ENCODE data around the gene AGBL5. TPM values are rescaled to one million over a fixed set of nuclear protein-coding genes. Genes with fewer than 3 reads are reported as not detected.

AGBL5 gene
- total RNA-seq, 1 donor from 2014 or later = 14.0 TPM

- intact Hi-C loops (cut with DNase I) = loop anchor here (10.0 kb wide), 1 partner anchor 124 kb away; no protein-coding TSS in a partner anchor
- TF ChIP-seq CTCF (IDR thresholded peaks at IDR 0.05) = no peak
Measured at GRCh38 chr2:27088634-27089033, 37.2 kb downstream of the AGBL5 start.

GRCh38 chr2:27089111-27089954 lies 37.9 kb downstream of the AGBL5 start:
- intact Hi-C loops (cut with DNase I) = loop anchor here (10.0 kb wide), 1 partner anchor 125 kb away; no protein-coding TSS in a partner anchor
- Histone ChIP-seq H3K4me1 (peaks cover 17% of the 10 kb centered on the region), H3K4me3 (no peak overlapping the region), H3K36me3 (no peaks in the 10 kb centered on the region), H3K9me3 (no peaks in the 10 kb centered on the region), H3K27me3 (no peaks in the 10 kb centered on the region), H3K27ac (no peak overlapping the region)
- DNase-seq (no peak), ATAC-seq (no peak)
- no peak for TF ChIP-seq CTCF (IDR thresholded peaks at IDR 0.05)

More at GRCh38 chr2:27088634-27089033, 37.2 kb downstream of the AGBL5 start:
- no peaks in the 10 kb centered on the region for H3K9me3 ChIP-seq
- ATAC-seq = no peak
- H3K4me3 ChIP-seq = no peak overlapping the region
- H3K36me3 ChIP-seq = no peaks in the 10 kb centered on the region
- no peaks in the 10 kb centered on the region for H3K27me3 ChIP-seq
- H3K27ac ChIP-seq = no peak overlapping the region
- H3K4me1 ChIP-seq = peaks cover 17% of the 10 kb centered on the region
- no peak for DNase-seq

GRCh38 chr2:27091746-27092695 lies 40.6 kb downstream of the AGBL5 start:
- intact Hi-C loops (cut with DNase I) = no loop called here

GRCh38 chr2:27092696-27093429 lies 41.4 kb downstream of the AGBL5 start:
- H3K4me1 ChIP-seq = peaks cover 8% of the 10 kb centered on the region
- no peaks in the 10 kb centered on the region for H3K9me3 ChIP-seq
- intact Hi-C loops (cut with DNase I) = no loop called here
- no peak for TF ChIP-seq CTCF (IDR thresholded peaks at IDR 0.05)
- no peak overlapping the region for H3K27ac ChIP-seq
- no peak overlapping the region for H3K4me3 ChIP-seq
- DNase-seq (no peak), ATAC-seq (no peak)
- H3K27me3 ChIP-seq = no peaks in the 10 kb centered on the region
- no peaks in the 10 kb centered on the region for H3K36me3 ChIP-seq

More at GRCh38 chr2:27091746-27092695, 40.6 kb downstream of the AGBL5 start:
- Histone ChIP-seq H3K27ac (no peak overlapping the region), H3K4me3 (no peak overlapping the region), H3K36me3 (no peaks in the 10 kb centered on the region), H3K9me3 (no peaks in the 10 kb centered on the region), H3K27me3 (no peaks in the 10 kb centered on the region), H3K4me1 (peaks cover 16% of the 10 kb centered on the region)
- ATAC-seq (no peak), DNase-seq (no peak)
- no peak for TF ChIP-seq CTCF (IDR thresholded peaks at IDR 0.05)

All from upper lobe of right lung (tissue), 1 donor.